Measurements from ENCODE around the gene CFAP43.

Gene CFAP43

DNA sequence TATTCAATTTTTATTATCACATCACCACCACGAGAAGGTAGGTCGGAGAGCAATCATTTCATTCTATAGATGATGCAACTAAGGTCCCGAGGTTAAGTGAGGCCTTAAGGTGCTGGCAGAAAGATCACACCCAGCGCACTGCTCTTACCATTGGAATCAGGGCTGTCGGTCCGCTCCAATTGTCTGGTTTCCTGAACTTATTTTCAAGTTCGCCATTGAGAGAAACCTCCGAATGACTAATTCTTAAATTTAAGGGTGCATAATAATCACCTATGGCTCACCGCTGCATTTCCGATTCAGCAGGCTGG is 36.2 kb upstream of the CFAP43 start:
- Histone ChIP-seq H3K9me3 (ENCODE audit: control insufficient read depth, low read length) (no peaks in the 10 kb centered on the region), H3K36me3 (ENCODE audit: control insufficient read depth, insufficient read depth, low read length) (peaks cover 58% of the 10 kb centered on the region), H3K4me1 (ENCODE audit: control insufficient read depth, insufficient read depth, low read length, poor library complexity, severe bottlenecking) (no peaks in the 10 kb centered on the region), H3K4me3 (ENCODE audit: extremely low read depth, insufficient read depth, low read length, poor library complexity, severe bottlenecking) (peak overlapping the region; percentile 55), H3K27ac (ENCODE audit: low read depth, low read length, severe bottlenecking) (peak overlapping the region; percentile 67)
- 47 to 63% methylated on average over 10 of the region's 10 CpGs for WGBS, 2 experiments (ENCODE audit: insufficient coverage in 2 of 2)

DNA sequence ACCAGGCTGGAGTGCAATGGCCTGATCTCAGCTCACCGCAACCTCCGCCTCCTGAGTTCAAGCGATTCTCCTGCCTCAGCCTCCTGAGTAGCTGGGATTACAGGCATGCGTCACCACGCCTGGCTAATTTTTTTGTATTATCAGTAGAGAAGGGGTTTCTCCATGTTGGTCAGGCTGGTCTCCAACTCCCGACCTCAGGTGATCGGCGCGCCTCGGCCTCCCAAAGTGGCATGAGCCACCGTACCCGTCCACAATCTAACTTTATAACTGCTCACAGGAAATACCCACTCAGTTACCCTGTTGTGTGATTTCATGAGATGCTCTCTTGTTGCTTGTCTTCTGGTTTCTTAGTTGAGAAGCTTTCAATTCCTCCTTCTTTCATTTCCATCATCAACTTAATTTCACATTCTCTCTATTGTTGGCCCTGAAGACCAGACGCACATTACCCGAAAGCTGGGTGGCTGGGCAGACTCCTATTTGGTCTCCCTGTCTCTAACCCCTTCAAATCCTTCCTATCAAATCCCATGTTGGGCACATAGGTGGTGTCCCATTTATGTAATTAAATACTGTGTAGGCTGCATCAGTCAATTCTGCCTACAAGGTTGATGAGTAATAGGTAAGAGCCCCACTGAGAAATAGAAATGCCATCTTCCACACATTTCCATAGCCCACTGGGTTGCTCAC is 35.7 kb upstream of the CFAP43 start:
- 93 to 96% methylated on average over 5 to 9 of the region's 14 CpGs for WGBS, 2 experiments (ENCODE audit: insufficient coverage in 2 of 2)
- peak overlapping the region; percentile 55 for H3K4me3 ChIP-seq (ENCODE audit: extremely low read depth, insufficient read depth, low read length, poor library complexity, severe bottlenecking)
- H3K27ac ChIP-seq (ENCODE audit: low read depth, low read length, severe bottlenecking): no peak overlapping the region
- H3K4me1 ChIP-seq (ENCODE audit: control insufficient read depth, insufficient read depth, low read length, poor library complexity, severe bottlenecking): no peaks in the 10 kb centered on the region
- H3K36me3 ChIP-seq (ENCODE audit: control insufficient read depth, insufficient read depth, low read length): peaks cover 63% of the 10 kb centered on the region
- H3K9me3 ChIP-seq (ENCODE audit: control insufficient read depth, low read length): no peaks in the 10 kb centered on the region

DNA sequence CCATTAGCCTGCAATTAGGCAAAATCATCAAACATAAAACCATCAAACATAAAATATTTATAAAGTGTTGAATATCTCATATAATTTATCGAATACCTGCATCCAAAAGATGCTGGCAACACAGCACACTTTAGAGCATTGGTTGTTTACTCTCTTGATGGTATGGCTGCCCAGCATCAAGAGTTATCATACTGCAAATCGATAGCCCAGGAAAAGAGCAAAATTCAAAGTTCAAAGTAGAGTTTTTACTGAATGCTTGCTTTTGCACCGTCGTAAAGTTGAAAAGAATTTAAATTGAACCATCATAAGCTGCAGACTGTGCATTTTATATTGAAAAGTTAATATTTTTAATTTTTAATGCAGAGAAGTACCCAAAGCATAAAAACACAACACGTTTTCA is 32.6 kb upstream of the CFAP43 start:
- no peaks in the 10 kb centered on the region for H3K9me3 ChIP-seq (ENCODE audit: control insufficient read depth, low read length)
- peaks cover 83% of the 10 kb centered on the region for H3K36me3 ChIP-seq (ENCODE audit: control insufficient read depth, insufficient read depth, low read length)
- H3K4me3 ChIP-seq (ENCODE audit: extremely low read depth, insufficient read depth, low read length, poor library complexity, severe bottlenecking): no peak overlapping the region
- H3K27ac ChIP-seq (ENCODE audit: low read depth, low read length, severe bottlenecking): no peak overlapping the region
- 100% methylated on average over 1 of the region's 5 CpGs; no CpG with 5 or more reads in 1 of the 2 experiments for WGBS, 2 experiments (ENCODE audit: insufficient coverage in 2 of 2)
- peaks cover 26% of the 10 kb centered on the region for H3K4me1 ChIP-seq (ENCODE audit: control insufficient read depth, insufficient read depth, low read length, poor library complexity, severe bottlenecking)

- Histone ChIP-seq H3K27ac (ENCODE audit: low read depth, low read length, severe bottlenecking) (peak overlapping the region; percentile 24), H3K4me3 (ENCODE audit: extremely low read depth, insufficient read depth, low read length, poor library complexity, severe bottlenecking) (no peak overlapping the region), H3K4me1 (ENCODE audit: control insufficient read depth, insufficient read depth, low read length, poor library complexity, severe bottlenecking) (peaks cover 46% of the 10 kb centered on the region), H3K36me3 (ENCODE audit: control insufficient read depth, insufficient read depth, low read length) (peaks cover 81% of the 10 kb centered on the region), H3K9me3 (ENCODE audit: control insufficient read depth, low read length) (no peaks in the 10 kb centered on the region)
- WGBS, 2 experiments (ENCODE audit: insufficient coverage in 2 of 2): 92 to 94% methylated on average over 4 to 5 of the region's 5 CpGs
Observed at GRCh38 chr10:104262055-104262454, 29.9 kb upstream of the CFAP43 start.

DNA sequence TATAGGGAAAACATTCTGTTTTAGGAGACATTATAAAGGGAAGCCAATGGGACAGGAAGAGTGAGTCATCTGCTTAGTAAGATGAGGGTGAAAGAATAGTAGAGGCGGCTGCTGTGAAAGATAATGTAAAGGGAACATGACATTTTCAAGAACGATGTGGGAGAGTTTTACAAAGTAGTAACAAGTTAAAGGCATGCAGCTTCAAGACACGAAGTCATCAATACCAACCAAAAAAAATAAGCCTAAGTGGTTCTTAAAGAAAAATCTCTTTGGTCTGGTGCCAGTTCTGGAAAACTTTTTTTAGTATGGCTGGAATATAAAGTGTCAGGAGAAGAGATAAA is 28.6 kb upstream of the CFAP43 start:
- no peaks in the 10 kb centered on the region for H3K9me3 ChIP-seq (ENCODE audit: control insufficient read depth, low read length)
- WGBS, 2 experiments (ENCODE audit: insufficient coverage in 2 of 2): 38 to 60% methylated on average over 1 of the region's 3 CpGs
- peaks cover 50% of the 10 kb centered on the region for H3K4me1 ChIP-seq (ENCODE audit: control insufficient read depth, insufficient read depth, low read length, poor library complexity, severe bottlenecking)
- H3K4me3 ChIP-seq (ENCODE audit: extremely low read depth, insufficient read depth, low read length, poor library complexity, severe bottlenecking): no peak overlapping the region
- H3K36me3 ChIP-seq (ENCODE audit: control insufficient read depth, insufficient read depth, low read length): peaks cover 75% of the 10 kb centered on the region
- peak overlapping the region; percentile 72 for H3K27ac ChIP-seq (ENCODE audit: low read depth, low read length, severe bottlenecking)

- Histone ChIP-seq H3K4me1 (ENCODE audit: control insufficient read depth, insufficient read depth, low read length, poor library complexity, severe bottlenecking) (peaks cover 50% of the 10 kb centered on the region), H3K27ac (ENCODE audit: low read depth, low read length, severe bottlenecking) (peak overlapping the region; percentile 72), H3K36me3 (ENCODE audit: control insufficient read depth, insufficient read depth, low read length) (peaks cover 70% of the 10 kb centered on the region), H3K9me3 (ENCODE audit: control insufficient read depth, low read length) (no peaks in the 10 kb centered on the region), H3K4me3 (ENCODE audit: extremely low read depth, insufficient read depth, low read length, poor library complexity, severe bottlenecking) (no peak overlapping the region)
- WGBS, 2 experiments (ENCODE audit: insufficient coverage in 2 of 2): 73 to 77% methylated on average over 4 to 5 of the region's 6 CpGs
Observed at GRCh38 chr10:104259999-104260774, 28.0 kb upstream of the CFAP43 start.

DNA sequence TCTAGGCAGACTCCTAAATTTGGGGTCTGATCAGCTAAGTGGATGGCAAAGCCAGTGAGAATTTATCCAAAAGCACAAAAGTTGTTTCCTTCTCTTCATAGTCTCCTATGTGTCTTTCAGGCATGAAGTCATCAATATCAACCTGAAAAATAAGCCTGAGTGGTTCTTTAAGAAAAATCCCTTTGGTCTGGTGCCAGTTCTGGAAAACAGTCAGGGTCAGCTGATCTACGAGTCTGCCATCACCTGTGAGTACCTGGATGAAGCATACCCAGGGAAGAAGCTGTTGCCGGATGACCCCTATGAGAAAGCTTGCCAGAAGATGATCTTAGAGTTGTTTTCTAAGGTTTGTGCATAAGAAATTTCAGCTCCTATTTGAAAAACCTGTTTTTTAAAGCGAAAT is 27.3 kb upstream of the CFAP43 start:
- Histone ChIP-seq H3K36me3 (ENCODE audit: control insufficient read depth, insufficient read depth, low read length) (peaks cover 62% of the 10 kb centered on the region), H3K4me1 (ENCODE audit: control insufficient read depth, insufficient read depth, low read length, poor library complexity, severe bottlenecking) (peaks cover 50% of the 10 kb centered on the region)

GRCh38 chr10:104258209-104258608 is 26.0 kb upstream of the CFAP43 start:
- 81 to 100% methylated on average over 2 of the region's 3 CpGs for WGBS, 2 experiments (ENCODE audit: insufficient coverage in 2 of 2)
- H3K27ac ChIP-seq (ENCODE audit: low read depth, low read length, severe bottlenecking): no peak overlapping the region
- no peaks in the 10 kb centered on the region for H3K9me3 ChIP-seq (ENCODE audit: control insufficient read depth, low read length)
- H3K36me3 ChIP-seq (ENCODE audit: control insufficient read depth, insufficient read depth, low read length): peaks cover 57% of the 10 kb centered on the region
- H3K4me3 ChIP-seq (ENCODE audit: extremely low read depth, insufficient read depth, low read length, poor library complexity, severe bottlenecking): no peak overlapping the region
- peaks cover 55% of the 10 kb centered on the region for H3K4me1 ChIP-seq (ENCODE audit: control insufficient read depth, insufficient read depth, low read length, poor library complexity, severe bottlenecking)

More for the DNA sequence above, 27.3 kb upstream of the CFAP43 start:
- Histone ChIP-seq H3K27ac (ENCODE audit: low read depth, low read length, severe bottlenecking) (peak overlapping the region; percentile 72), H3K4me3 (ENCODE audit: extremely low read depth, insufficient read depth, low read length, poor library complexity, severe bottlenecking) (no peak overlapping the region), H3K9me3 (ENCODE audit: control insufficient read depth, low read length) (no peaks in the 10 kb centered on the region)
- 100% methylated on average over 2 of the region's 3 CpGs for WGBS, 2 experiments (ENCODE audit: insufficient coverage in 2 of 2)

GRCh38 chr10:104257235-104257634 is 25.1 kb upstream of the CFAP43 start:
- Histone ChIP-seq H3K9me3 (ENCODE audit: control insufficient read depth, low read length) (no peaks in the 10 kb centered on the region), H3K4me3 (ENCODE audit: extremely low read depth, insufficient read depth, low read length, poor library complexity, severe bottlenecking) (no peak overlapping the region), H3K27ac (ENCODE audit: low read depth, low read length, severe bottlenecking) (no peak overlapping the region), H3K36me3 (ENCODE audit: control insufficient read depth, insufficient read depth, low read length) (peaks cover 47% of the 10 kb centered on the region), H3K4me1 (ENCODE audit: control insufficient read depth, insufficient read depth, low read length, poor library complexity, severe bottlenecking) (peaks cover 60% of the 10 kb centered on the region)
- WGBS, 2 experiments (ENCODE audit: insufficient coverage in 2 of 2): 100% methylated on average over 2 of the region's 5 CpGs; no CpG with 5 or more reads in 1 of the 2 experiments

- Histone ChIP-seq H3K27ac (ENCODE audit: low read depth, low read length, severe bottlenecking) (peak overlapping the region; percentile 46), H3K4me1 (ENCODE audit: control insufficient read depth, insufficient read depth, low read length, poor library complexity, severe bottlenecking) (peaks cover 52% of the 10 kb centered on the region), H3K36me3 (ENCODE audit: control insufficient read depth, insufficient read depth, low read length) (peaks cover 39% of the 10 kb centered on the region), H3K4me3 (ENCODE audit: extremely low read depth, insufficient read depth, low read length, poor library complexity, severe bottlenecking) (peak overlapping the region; percentile 86), H3K9me3 (ENCODE audit: control insufficient read depth, low read length) (no peaks in the 10 kb centered on the region)
- no CpG with 5 or more reads among the region's 1 CpG for WGBS, 2 experiments (ENCODE audit: insufficient coverage in 2 of 2)
Observed at GRCh38 chr10:104256335-104256961, 24.3 kb upstream of the CFAP43 start.

Measured in mesodermal cell (in vitro differentiated cells).